GM12878 (cell line): ENCODE data around the gene LRRC8B.

Experiments
- BCLAF1 ChIP-seq: fragments of 450-650 bp; IDR thresholded peaks from 2 replicates; pipeline ENCODE4 v1.6.1; 2017; ENCODE audit warnings: antibody characterized with exemption, mild to moderate bottlenecking, moderate library complexity
- BMI1 ChIP-seq: fragments of 450-650 bp; IDR thresholded peaks from 2 replicates; pipeline ENCODE4 v1.6.1; 2016; ENCODE audit warnings: mild to moderate bottlenecking, moderate library complexity, borderline replicate concordance
- CBX5 ChIP-seq: sonication (generic); IDR thresholded peaks from 2 replicates; pipeline ENCODE4 v1.6.1; 2016; ENCODE audit warnings: low read depth, moderate library complexity, mild to moderate bottlenecking, inconsistent platforms
- EP300 ChIP-seq, 2 experiments: fragments of 150-350 bp in 1 of 2; IDR thresholded peaks; 2 replicates each; pipeline ENCODE4 v1.6.1; 2011 to 2012; ENCODE audit warnings: low read depth in 2 of 2, low read length in 2 of 2, borderline replicate concordance in 1 of 2, improper control_type of control experiment in 1 of 2, inconsistent platforms in 1 of 2; ENCODE audit not compliant: control insufficient read depth in 1 of 2
- JUND ChIP-seq: IDR thresholded peaks from 2 replicates; pipeline ENCODE4 v1.6.1; 2012; ENCODE audit warnings: low read depth, mild to moderate bottlenecking, low read length, improper control_type of control experiment, moderate library complexity
- TBL1XR1 ChIP-seq: IDR thresholded peaks from 2 replicates; pipeline ENCODE4 v1.6.1; 2012; ENCODE audit warnings: low read depth, low read length, improper control_type of control experiment
- ZNF24 ChIP-seq: fragments of 450-650 bp; IDR thresholded peaks from 2 replicates; pipeline ENCODE4 v1.6.1; 2017; ENCODE audit warnings: antibody characterized with exemption, mild to moderate bottlenecking
- TF ChIP-seq, protein P1 (sequence below), 3 experiments: IDR thresholded peaks in 2 of 3; conservative IDR thresholded peaks in 1 of 3; 2 replicates each; pipeline ENCODE4 v1.5.1; 2011; ENCODE audit warnings: low read depth in 3 of 3, low read length in 3 of 3, mild to moderate bottlenecking in 3 of 3, control low read depth in 2 of 3, moderate library complexity in 2 of 3, inconsistent platforms in 1 of 3, mixed read lengths in 1 of 3; ENCODE audit not compliant: control insufficient read depth in 2 of 3, insufficient read depth in 1 of 3; ENCODE audit errors: extremely low read depth in 1 of 3

DNA sequence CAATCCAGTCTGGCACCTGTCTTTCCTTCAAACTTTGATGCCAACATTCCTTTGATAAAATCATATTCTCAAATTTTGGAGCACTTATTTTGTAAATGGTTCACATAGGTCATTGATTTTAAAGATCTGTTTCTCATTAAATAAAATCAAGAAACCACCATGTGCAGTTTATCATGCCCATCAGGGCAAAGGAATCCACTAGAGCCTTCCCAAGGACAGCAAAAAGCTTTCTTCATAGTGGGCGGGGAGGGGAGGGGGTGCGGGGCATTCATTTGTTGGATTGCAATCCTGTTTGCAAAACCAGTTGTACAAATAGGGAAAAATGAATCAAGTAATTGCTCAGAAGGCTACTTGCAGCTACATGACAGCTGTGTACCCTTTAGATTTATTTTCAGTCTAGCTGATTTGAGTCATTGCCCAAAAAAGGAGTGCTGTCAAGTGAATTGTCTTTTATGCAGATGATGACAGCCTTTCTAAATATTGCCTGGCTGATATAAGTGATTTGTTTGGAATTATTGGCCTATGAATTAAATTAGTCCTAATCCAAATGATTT is 23.0 kb downstream of the LRRC8B start:
- TF ChIP-seq CBX5 (no peak), BCLAF1 (no peak), JUND (no peak), TBL1XR1 (no peak), BMI1 (no peak), EP300 (IDR thresholded peaks at IDR 0.05; ENCODE audit: borderline replicate concordance in 1 of 2, control insufficient read depth in 1 of 2, low read depth in 2 of 2, low read length in 2 of 2) (no peak), ZNF24 (no peak)
- TF ChIP-seq, protein P1, sequence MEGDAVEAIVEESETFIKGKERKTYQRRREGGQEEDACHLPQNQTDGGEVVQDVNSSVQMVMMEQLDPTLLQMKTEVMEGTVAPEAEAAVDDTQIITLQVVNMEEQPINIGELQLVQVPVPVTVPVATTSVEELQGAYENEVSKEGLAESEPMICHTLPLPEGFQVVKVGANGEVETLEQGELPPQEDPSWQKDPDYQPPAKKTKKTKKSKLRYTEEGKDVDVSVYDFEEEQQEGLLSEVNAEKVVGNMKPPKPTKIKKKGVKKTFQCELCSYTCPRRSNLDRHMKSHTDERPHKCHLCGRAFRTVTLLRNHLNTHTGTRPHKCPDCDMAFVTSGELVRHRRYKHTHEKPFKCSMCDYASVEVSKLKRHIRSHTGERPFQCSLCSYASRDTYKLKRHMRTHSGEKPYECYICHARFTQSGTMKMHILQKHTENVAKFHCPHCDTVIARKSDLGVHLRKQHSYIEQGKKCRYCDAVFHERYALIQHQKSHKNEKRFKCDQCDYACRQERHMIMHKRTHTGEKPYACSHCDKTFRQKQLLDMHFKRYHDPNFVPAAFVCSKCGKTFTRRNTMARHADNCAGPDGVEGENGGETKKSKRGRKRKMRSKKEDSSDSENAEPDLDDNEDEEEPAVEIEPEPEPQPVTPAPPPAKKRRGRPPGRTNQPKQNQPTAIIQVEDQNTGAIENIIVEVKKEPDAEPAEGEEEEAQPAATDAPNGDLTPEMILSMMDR (IDR thresholded peaks at IDR 0.05 in 2 of 3, conservative IDR thresholded peaks at IDR 0.05 in 1 of 3; ENCODE audit: control insufficient read depth in 2 of 3, extremely low read depth in 1 of 3, insufficient read depth in 1 of 3, low read depth in 3 of 3, low read length in 3 of 3), result no peak
